DND-41 (cell line): ENCODE data around the gene AHCYL2.

Experiments
- ATAC-seq: fragments of 200-7000 bp; cut with Tn5 transposase; 3 replicates; pipeline ENCODE4 v1.9.1; 2021; ENCODE audit warnings: low read depth; ENCODE audit not compliant: insufficient read depth
- DNase-seq: peaks from one replicate; pipeline ENCODE4 v3.0.0-alpha.2; 2020
- H2AFZ ChIP-seq: 2 replicates; pipeline ENCODE4 v1.6.0; 2012; ENCODE audit warnings: low read depth, low read length
- H3K27ac ChIP-seq: 2 replicates; pipeline ENCODE4 v1.5.1; 2012; ENCODE audit warnings: low read length, inconsistent platforms
- H3K27me3 ChIP-seq: fragments of 200-600 bp; sonication (generic); 2 replicates; pipeline ENCODE4 v1.6.0; 2012; ENCODE audit warnings: low read length, mild to moderate bottlenecking, inconsistent platforms; ENCODE audit not compliant: insufficient read depth, poor library complexity
- H3K36me3 ChIP-seq: 2 replicates; pipeline ENCODE4 v1.5.1; 2012; ENCODE audit warnings: low read length, inconsistent platforms; ENCODE audit not compliant: insufficient read depth
- H3K4me1 ChIP-seq: 2 replicates; pipeline ENCODE4 v1.5.1; 2012; ENCODE audit warnings: mild to moderate bottlenecking, low read length; ENCODE audit not compliant: insufficient read depth
- H3K4me2 ChIP-seq: 2 replicates; pipeline ENCODE4 v1.6.0; 2012; ENCODE audit warnings: mild to moderate bottlenecking, moderate library complexity, low read length, inconsistent platforms; ENCODE audit not compliant: insufficient read depth
- H3K4me3 ChIP-seq, 2 experiments: fragments of 200-600 bp in 1 of 2; shearing (Covaris generic) in 1 of 2; 2 replicates each; pipeline ENCODE4 v1.5.1; 2012 to 2016; ENCODE audit warnings: inconsistent platforms in 2 of 2, low read length in 2 of 2, mild to moderate bottlenecking in 2 of 2, low read depth in 1 of 2, moderate library complexity in 1 of 2
- H3K79me2 ChIP-seq: 2 replicates; pipeline ENCODE4 v1.6.0; 2012; ENCODE audit warnings: low read length, inconsistent platforms; ENCODE audit not compliant: insufficient read depth
- H3K9ac ChIP-seq: 2 replicates; pipeline ENCODE4 v1.6.0; 2012; ENCODE audit warnings: low read depth, mild to moderate bottlenecking, inconsistent platforms, low read length, moderate library complexity
- H3K9me3 ChIP-seq: 2 replicates; pipeline ENCODE4 v1.5.1; 2012; ENCODE audit warnings: low read length, moderate library complexity, mild to moderate bottlenecking, inconsistent platforms; ENCODE audit not compliant: insufficient read depth, severe bottlenecking
- H4K20me1 ChIP-seq: 2 replicates; pipeline ENCODE4 v1.6.0; 2012; ENCODE audit warnings: low read length; ENCODE audit not compliant: insufficient read depth
- EZH2 ChIP-seq: IDR thresholded peaks from 3 replicates; pipeline ENCODE4 v1.6.1; 2012; ENCODE audit warnings: borderline replicate concordance, low read depth, mild to moderate bottlenecking, moderate library complexity, low read length, inconsistent platforms; ENCODE audit not compliant: severe bottlenecking
- TF ChIP-seq, protein P1 (sequence below): IDR thresholded peaks from 2 replicates; pipeline ENCODE4 v1.5.1; 2012; ENCODE audit warnings: borderline replicate concordance, low read length, moderate library complexity, mild to moderate bottlenecking; ENCODE audit not compliant: poor library complexity, severe bottlenecking; ENCODE audit errors: extremely low read depth

AHCYL2 gene

DNA sequence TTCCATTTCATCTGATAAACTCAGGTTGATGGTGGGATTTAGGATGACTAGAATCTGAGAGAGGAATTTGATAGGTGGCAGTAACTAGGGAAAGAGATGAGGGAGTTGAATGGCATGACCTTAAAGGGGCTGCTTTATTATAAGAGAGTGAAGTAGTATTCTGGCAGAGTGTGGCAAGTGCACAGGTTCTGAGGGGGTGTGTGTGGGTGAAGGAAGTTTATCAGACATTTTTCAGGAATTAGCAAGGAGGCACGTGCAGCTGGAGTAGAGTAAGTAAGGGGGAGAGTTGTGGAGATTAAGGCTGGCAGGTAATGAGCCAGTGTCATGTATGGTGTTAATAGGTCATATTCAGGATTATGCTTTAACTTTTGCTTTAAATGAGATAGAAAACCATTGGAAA is 40.5 kb downstream of the AHCYL2 start:
- no peak overlapping the region for H3K27ac ChIP-seq
- H3K4me1 ChIP-seq = peaks cover 9% of the 10 kb centered on the region
- no peak overlapping the region for H3K4me2 ChIP-seq
- DNase-seq (no peak), ATAC-seq (no peak)
- H3K79me2 ChIP-seq = no peaks in the 10 kb centered on the region
- H3K4me3 ChIP-seq = no peak overlapping the region
- H3K9me3 ChIP-seq = no peaks in the 10 kb centered on the region
- TF ChIP-seq, protein P1, sequence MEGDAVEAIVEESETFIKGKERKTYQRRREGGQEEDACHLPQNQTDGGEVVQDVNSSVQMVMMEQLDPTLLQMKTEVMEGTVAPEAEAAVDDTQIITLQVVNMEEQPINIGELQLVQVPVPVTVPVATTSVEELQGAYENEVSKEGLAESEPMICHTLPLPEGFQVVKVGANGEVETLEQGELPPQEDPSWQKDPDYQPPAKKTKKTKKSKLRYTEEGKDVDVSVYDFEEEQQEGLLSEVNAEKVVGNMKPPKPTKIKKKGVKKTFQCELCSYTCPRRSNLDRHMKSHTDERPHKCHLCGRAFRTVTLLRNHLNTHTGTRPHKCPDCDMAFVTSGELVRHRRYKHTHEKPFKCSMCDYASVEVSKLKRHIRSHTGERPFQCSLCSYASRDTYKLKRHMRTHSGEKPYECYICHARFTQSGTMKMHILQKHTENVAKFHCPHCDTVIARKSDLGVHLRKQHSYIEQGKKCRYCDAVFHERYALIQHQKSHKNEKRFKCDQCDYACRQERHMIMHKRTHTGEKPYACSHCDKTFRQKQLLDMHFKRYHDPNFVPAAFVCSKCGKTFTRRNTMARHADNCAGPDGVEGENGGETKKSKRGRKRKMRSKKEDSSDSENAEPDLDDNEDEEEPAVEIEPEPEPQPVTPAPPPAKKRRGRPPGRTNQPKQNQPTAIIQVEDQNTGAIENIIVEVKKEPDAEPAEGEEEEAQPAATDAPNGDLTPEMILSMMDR = no peak
- TF ChIP-seq EZH2 = no peak
- H4K20me1 ChIP-seq = no peaks in the 10 kb centered on the region
- no peak overlapping the region for H2AFZ ChIP-seq
- no peaks in the 10 kb centered on the region for H3K27me3 ChIP-seq
- H3K9ac ChIP-seq = no peak overlapping the region
- no peaks in the 10 kb centered on the region for H3K36me3 ChIP-seq

DNA sequence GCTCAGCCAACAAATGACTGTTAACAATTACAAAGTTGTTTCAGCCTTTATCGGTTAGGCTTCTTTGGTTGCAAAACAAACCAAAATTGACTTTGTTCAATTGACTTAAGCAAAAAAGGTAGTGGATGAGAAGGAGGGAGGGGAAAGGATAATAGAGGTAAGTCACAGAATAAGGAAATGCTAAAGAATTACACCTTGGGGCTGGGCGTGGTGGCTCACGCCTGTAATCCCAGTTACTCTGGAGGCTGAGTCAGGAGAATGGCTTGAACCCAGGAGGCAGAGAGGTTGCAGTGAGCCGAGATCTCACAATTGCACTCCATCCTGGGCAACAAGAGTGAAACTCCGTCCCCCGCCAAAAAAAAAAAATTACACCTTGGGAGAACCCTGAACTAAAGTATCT is 41.4 kb downstream of the AHCYL2 start:
- no peak for ATAC-seq

DNA sequence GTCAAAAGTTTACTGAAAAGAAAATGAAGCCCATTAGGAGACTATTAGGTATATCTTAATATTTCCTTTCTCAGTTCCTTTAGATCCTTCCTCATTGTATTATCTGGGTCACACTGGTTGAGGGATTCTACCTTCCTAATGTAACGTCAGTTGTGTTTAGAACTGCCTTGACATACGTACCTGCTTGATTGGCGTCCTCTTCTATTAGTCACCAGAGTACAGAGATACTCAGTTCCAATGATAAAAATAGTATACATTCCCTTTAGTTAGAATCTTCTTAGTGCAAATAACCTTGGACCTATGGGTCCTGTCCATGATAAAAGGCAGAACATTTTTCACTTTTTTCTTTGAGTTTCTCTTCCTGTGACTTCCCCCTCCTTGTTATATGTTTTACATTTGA is 45.2 kb downstream of the AHCYL2 start:
- H3K27me3 ChIP-seq = no peaks in the 10 kb centered on the region
- ATAC-seq (no peak), DNase-seq (no peak)
- H3K36me3 ChIP-seq = no peaks in the 10 kb centered on the region
- H3K9ac ChIP-seq = no peak overlapping the region
- H2AFZ ChIP-seq = no peak overlapping the region
- no peak overlapping the region for H3K4me3 ChIP-seq
- no peak for TF ChIP-seq EZH2
- TF ChIP-seq, protein P1 = no peak
- no peak overlapping the region for H3K4me2 ChIP-seq
- peaks cover 6% of the 10 kb centered on the region for H3K9me3 ChIP-seq
- H4K20me1 ChIP-seq = no peaks in the 10 kb centered on the region
- no peaks in the 10 kb centered on the region for H3K4me1 ChIP-seq
- H3K79me2 ChIP-seq = no peaks in the 10 kb centered on the region
- no peak overlapping the region for H3K27ac ChIP-seq

More for the DNA sequence above, 41.4 kb downstream of the AHCYL2 start:
- H3K9me3 ChIP-seq = no peaks in the 10 kb centered on the region
- peaks cover 9% of the 10 kb centered on the region for H3K4me1 ChIP-seq
- no peak for DNase-seq
- TF ChIP-seq, protein P1 = no peak
- TF ChIP-seq EZH2 = no peak
- H2AFZ ChIP-seq = no peak overlapping the region
- H4K20me1 ChIP-seq = no peaks in the 10 kb centered on the region
- H3K27ac ChIP-seq = no peak overlapping the region
- H3K9ac ChIP-seq = no peak overlapping the region
- no peaks in the 10 kb centered on the region for H3K27me3 ChIP-seq
- no peak overlapping the region for H3K4me3 ChIP-seq
- no peak overlapping the region for H3K4me2 ChIP-seq
- H3K79me2 ChIP-seq = no peaks in the 10 kb centered on the region
- H3K36me3 ChIP-seq = no peaks in the 10 kb centered on the region
